RCC 7860 (cell line): ENCODE measurements around the gene IGF2BP2.
"Not testable (repeated sequence)": the region's sequence is repeated elsewhere in the genome, so short reads cannot be mapped to it uniquely, and the experiment has no call there.

ENCODE experiments used
- DNase-seq: peaks from one replicate; pipeline ENCODE4 v3.0.0-alpha.2; 2015; ENCODE audit warnings: low spot score
- FAIRE-seq: peaks from 2 replicates; lab custom pipeline; 2012; peaks lifted over from hg19 to GRCh38; lab: Jason Lieb, UNC

IGF2BP2 gene

DNA sequence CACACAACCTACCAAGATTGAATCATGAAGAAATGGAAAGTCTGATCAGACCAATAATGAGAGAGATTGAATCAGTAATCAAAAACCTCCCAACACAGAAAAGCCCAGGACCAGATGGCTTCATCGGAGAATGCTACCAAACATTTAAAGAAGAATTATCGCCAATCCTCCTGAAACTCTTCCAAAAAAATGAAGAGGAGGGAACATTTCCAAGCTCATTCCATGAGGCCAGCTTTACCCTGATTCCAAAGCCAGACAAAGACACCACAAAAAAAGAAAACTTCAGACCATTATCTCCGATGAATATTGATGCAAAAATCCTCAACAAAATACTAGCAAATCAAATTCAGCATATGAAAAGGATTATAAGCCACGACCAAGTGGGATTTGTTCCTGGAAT, 144.6 kb downstream of the IGF2BP2 start:
- FAIRE-seq (no peak), DNase-seq (no peak)

DNA sequence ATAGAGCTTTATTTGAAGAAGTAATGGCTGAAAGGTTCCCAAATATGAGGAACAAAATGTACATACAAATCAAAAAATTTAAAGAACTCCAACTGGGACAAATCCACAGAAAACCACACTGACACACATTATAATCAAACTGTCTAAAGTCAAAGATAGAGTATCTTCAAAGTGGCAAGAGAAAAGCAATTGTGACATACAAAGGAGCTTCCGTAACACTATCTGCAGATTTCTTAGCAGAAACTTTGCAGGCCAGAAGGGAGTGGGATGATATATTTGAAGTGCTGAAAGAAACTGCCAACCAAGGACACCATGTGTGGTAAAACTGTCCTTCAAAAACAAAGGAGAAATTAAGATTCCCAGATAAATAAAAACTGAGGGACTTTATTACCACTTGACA, 146.8 kb downstream of the IGF2BP2 start:
- FAIRE-seq, result no peak
- no peak for DNase-seq

GRCh38 chr3:185677146-185677829, 147.6 kb downstream of the IGF2BP2 start:
- DNase-seq (peak; percentile 61), FAIRE-seq (peak; percentile 56)

- DNase-seq (no peak), FAIRE-seq (no peak)
Observed at GRCh38 chr3:185667574-185667973, 157.3 kb downstream of the IGF2BP2 start.

GRCh38 chr3:185663929-185664328, 160.9 kb downstream of the IGF2BP2 start:
- DNase-seq (no peak), FAIRE-seq (no peak)

DNA sequence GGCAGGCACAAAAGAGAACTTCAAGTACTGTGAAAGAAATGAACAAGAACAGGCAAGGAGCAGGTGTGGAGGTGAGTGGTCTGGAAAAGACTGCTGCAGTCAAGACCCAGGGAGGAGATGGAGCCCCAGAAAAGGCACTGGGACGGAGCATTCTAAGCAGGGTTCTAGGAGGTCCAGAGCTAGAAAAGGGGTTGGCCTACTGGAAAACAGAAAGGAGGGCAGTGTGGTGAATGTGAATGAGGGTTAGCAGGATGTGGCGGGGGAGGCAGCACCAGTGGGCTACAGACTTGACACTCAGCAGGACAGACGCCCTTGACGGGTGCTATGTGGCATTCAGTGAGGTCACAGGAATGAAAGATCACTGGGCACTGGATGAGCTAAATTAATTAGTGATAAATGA, 163.1 kb downstream of the IGF2BP2 start:
- DNase-seq (no peak), FAIRE-seq (no peak)

DNA sequence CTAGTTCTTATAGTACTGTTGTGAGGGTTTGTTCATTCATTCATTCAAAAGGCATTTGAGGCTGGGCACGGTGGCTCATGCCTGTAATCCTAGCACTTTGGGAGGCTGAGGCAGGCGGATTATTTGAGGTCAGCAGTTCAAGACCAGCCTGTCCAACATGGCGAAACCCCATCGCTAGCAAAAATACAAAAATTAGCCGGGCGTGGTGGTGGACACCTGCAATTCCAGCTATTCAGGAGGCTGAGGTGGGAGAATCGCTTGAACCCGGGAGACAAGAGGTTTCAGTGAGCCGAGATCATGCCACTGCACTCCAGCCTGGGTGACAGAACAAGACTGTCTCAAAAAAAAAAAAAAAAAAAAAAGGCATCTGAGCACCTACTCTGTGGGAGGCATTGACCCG, 163.5 kb downstream of the IGF2BP2 start:
- DNase-seq, FAIRE-seq: not testable (repeated sequence)

GRCh38 chr3:185659942-185660921, 164.6 kb downstream of the IGF2BP2 start:
- no peak for FAIRE-seq
- peak; percentile 63 for DNase-seq

DNA sequence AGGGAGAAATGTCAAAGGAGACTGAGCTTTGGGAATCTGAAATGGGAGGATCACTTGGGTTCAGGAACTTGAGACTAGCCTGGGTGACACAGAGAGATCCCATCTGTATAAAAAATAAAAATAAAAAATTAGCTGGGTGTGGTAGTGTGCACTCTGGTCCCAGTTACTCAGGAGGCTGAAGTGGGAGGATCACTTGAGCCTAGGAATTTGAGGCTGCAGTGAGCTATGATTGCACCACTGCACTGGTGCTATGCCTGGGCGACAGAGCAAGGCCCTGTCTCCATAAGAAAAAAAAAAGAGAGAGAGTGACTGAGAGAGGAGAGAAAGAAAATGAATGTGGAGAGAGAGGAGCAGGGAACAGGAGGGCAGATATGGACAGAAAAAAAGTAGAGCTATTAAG, 165.9 kb downstream of the IGF2BP2 start:
- FAIRE-seq, result no peak

GRCh38 chr3:185658504-185658912, 166.3 kb downstream of the IGF2BP2 start:
- FAIRE-seq (peak; percentile 91), DNase-seq (peak; percentile 97)

More for the DNA sequence above, 165.9 kb downstream of the IGF2BP2 start:
- DNase-seq, result peak; percentile 43

DNA sequence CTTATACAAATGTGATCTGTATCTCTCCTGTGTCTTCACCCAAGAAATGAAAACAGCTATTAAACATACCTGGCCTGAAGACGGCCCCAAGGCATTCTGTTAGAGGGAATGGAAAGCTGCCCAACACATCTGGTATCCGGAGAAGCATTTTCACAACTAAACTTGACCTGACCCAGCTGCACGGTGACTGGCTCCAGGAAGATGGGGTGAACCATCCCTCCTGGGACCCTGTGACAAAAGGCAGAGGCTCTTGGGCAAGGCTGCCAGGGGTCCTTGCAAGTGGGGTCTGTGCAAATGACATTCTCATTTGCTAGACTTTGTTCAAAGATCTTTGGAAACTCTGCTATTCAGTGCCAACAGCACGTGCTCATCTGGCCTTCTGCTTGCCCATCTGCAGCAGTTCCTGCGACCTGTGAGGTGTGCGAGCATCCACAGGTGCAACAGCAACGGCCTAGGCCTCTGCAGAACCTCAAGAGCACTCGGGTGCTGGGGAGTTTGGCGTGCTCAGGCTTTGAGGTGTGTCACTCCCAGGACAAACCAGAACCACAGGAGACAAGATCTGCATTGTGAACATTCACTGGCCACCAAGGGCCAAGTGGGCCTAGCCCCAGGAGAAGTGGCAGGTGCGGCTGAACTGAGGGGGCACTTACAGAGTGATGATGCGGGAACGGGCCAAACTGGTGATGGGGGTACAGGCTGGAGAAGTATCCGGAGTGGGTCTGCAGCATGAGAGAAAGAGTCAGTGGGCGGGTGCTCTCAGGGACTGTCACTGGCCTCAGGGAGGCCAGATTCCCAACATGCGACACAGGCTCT, 166.9 kb downstream of the IGF2BP2 start:
- FAIRE-seq (no peak), DNase-seq (no peak)

DNA sequence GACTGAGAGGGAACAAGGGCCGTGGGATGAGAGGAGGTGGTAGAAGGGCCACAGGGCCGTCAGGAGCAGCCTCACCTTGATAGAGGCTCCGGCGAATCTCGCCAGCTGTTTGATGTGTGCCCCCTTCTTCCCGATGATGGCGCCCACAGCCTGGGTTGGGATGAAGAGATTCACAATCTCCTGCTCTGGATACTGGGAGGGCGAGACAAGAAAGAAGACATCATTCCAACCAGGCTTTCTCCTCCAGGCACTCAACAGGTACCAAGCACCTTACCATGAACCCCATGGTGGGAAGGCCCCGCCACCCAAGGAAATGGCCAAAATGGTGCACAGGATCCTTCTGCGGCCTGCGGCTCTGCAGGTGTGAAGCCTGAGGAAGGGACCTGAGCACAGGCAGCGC, 167.6 kb downstream of the IGF2BP2 start:
- FAIRE-seq (no peak), DNase-seq (no peak)

- peak; percentile 88 for DNase-seq
- peak; percentile 10 for FAIRE-seq
Observed at GRCh38 chr3:185656321-185656840, 168.5 kb downstream of the IGF2BP2 start.

DNA sequence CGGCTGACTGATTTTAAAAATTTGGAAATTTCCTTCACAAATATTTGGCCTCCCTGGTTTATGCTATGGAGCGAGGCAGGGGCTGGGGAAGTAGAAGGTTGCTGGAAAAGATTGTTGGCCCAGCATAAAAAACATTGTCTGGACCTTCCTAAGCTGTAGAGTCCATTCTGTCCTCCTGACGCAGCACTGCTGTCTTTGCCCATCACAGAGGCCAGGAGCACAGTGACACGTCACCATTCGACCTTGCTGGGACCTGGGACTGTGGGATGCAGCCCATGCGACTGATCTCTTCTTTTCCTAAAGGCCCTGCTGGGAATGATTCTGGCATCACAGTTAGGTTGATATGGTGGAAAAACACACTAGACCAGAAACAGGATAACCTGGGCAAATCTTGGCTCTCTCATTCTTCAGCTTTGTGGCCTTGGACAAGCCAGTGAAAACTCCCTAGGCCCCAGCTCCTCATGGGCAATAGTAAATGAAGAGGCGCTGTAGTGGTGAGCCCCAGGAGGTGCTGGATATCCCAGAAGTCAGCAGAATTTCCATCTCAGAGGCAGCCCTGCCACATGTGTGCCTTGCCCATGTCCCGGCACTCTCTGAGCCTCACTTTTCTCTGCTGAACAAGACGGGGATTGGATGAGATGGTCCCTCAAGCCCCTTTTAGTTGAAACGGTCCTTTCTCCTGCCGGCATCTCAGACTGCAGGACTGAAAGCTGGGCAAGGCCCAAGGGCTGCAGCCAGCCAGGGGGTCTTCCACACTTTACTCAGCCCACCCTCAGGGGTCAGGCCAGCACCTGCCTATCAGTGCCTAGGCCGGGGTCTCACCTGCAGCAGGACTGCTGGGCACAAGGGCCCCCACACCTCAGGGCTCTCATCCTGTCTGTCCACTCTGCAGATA, 169.2 kb downstream of the IGF2BP2 start:
- FAIRE-seq (no peak), DNase-seq (no peak)

DNA sequence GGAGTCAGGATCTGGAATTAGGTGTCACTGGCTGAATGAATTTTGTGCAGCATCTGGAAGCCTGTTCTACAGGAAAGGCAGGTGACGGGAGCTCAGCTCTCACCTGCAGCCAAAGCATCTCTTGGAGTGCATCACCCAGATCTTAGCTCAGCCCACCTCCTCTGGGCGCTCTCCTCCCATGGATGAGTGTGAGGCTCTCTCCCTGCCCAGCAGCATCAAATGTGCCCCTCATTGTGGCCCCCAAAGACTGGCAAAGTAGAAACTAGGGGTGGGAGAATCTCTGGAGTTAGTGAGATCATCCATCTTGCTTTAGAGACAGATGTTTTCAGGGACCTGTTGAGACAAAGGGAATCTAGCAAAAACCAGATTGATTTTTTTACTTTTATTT, 170.1 kb downstream of the IGF2BP2 start:
- DNase-seq (no peak), FAIRE-seq (no peak)

GRCh38 chr3:185653949-185654757, 170.7 kb downstream of the IGF2BP2 start:
- no peak for FAIRE-seq
- no peak for DNase-seq

DNA sequence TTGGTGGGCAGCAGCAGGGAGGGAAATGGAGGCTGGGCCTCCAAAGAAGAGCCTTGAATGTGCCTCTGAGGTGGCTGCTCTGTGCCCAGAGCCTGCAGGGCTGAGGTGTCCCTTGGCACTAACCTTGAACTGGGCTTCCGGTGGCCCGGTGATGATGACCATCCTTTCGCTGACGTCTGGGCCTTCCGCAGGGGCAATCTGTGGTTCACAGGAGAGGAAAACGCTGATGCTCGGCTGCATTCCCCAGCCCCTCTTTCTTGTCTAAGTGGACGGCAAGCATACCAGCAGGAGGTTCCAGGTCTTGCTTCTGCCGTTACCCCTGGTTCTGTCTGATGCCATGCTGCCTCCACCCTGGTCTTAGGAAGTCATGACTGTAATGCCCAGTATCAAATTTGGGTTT, 172.9 kb downstream of the IGF2BP2 start:
- no peak for DNase-seq
- no peak for FAIRE-seq

DNA sequence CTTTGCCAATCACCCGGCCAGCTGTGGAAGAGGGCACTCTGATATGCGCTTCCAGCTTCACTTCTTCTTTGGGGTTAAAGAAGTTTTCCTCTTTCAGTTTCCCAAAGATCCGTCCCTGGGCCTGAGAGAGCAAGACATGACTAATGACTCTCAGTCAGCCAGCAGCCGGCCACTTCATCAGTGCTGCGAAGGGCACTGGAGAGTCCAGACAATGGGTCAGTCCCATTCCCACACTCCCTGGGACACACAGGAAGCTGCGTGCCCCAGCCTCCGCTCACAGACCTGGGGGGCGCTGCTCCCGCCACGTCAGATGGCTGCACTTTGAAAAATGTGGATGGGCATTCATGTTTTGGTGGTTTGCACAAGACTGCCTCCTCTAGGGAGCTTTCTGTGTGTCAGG, 175.4 kb downstream of the IGF2BP2 start:
- DNase-seq, result no peak
- FAIRE-seq, result no peak

GRCh38 chr3:185648396-185648795, 176.4 kb downstream of the IGF2BP2 start:
- no peak for DNase-seq
- no peak for FAIRE-seq
